ENCODE measurements around the gene ZNF362.

ZNF362 gene

GRCh38 chr1:33348676-33349080 lies 92.4 kb downstream of the ZNF362 start:
- DNase-seq = peak; percentile 29

GRCh38 chr1:33349081-33349759 lies 92.9 kb downstream of the ZNF362 start:
- DNase-seq = peak; percentile 31

GRCh38 chr1:33349778-33350610 lies 93.7 kb downstream of the ZNF362 start:
- DNase-seq = peak; percentile 77

Measured in DMS79 treated with DMSO at 0.1 percent for 48 hours (cell line).